Muscle of leg (tissue), 11 donors: ENCODE measurements around the gene ARHGAP45. TPM values are rescaled to one million over a fixed set of nuclear protein-coding genes. Genes with fewer than 3 reads are reported as not detected.

Experiments
- DNase-seq: peaks from one replicate; pipeline ENCODE4 v3.0.0; 2013
- H3K27ac ChIP-seq: one replicate; pipeline ENCODE4 v1.5.1; 2013; ENCODE audit warnings: mild to moderate bottlenecking, low read length, control low read depth
- H3K27me3 ChIP-seq: one replicate; pipeline ENCODE4 v1.6.1; 2013; ENCODE audit warnings: low read length; ENCODE audit not compliant: control insufficient read depth, insufficient read depth
- H3K36me3 ChIP-seq: one replicate; pipeline ENCODE4 v1.6.1; 2013; ENCODE audit warnings: low read length; ENCODE audit not compliant: control insufficient read depth, insufficient read depth
- H3K4me1 ChIP-seq: one replicate; pipeline ENCODE4 v1.6.1; 2013; ENCODE audit warnings: low read length; ENCODE audit not compliant: control insufficient read depth, insufficient read depth
- H3K4me3 ChIP-seq: one replicate; pipeline ENCODE4 v1.5.1; 2013; ENCODE audit warnings: low read length, control low read depth
- H3K9me3 ChIP-seq: replicated peaks from 2 replicates; pipeline ENCODE4 v1.6.1; 2013; ENCODE audit warnings: low read depth, low read length; ENCODE audit not compliant: control insufficient read depth
- WGBS: methylation state at CpG from one replicate; pipeline ENCODE4 v1.1.5; 2013; ENCODE audit warnings: missing lambda C conversion rate; ENCODE audit not compliant: insufficient coverage; 5-methylcytosine and 5-hydroxymethylcytosine counted together
- polyA plus RNA-seq, 8 donors: library from polyadenylated mRNA; unstranded; fragments of 120-200 nt; gene quantifications; one replicate each; pipeline versions ENCODE4 v1.2.1 to v1.2.3, GENCODE V29; 2013; ENCODE audit warnings: inconsistent platforms in 1 of 8, low replicate concordance in 1 of 8; ENCODE audit not compliant: insufficient read length in 8 of 8, insufficient read depth in 1 of 8
- total RNA-seq: library from RNA; stranded (reverse); fragments of 120-200 nt; gene quantifications from one replicate; pipeline ENCODE4 v1.2.4, GENCODE V29; 2013

The ARHGAP45 gene
- total and polyA plus RNA-seq, 9 donors = 5.0 to 13.1 (median 11.1) TPM

DNA sequence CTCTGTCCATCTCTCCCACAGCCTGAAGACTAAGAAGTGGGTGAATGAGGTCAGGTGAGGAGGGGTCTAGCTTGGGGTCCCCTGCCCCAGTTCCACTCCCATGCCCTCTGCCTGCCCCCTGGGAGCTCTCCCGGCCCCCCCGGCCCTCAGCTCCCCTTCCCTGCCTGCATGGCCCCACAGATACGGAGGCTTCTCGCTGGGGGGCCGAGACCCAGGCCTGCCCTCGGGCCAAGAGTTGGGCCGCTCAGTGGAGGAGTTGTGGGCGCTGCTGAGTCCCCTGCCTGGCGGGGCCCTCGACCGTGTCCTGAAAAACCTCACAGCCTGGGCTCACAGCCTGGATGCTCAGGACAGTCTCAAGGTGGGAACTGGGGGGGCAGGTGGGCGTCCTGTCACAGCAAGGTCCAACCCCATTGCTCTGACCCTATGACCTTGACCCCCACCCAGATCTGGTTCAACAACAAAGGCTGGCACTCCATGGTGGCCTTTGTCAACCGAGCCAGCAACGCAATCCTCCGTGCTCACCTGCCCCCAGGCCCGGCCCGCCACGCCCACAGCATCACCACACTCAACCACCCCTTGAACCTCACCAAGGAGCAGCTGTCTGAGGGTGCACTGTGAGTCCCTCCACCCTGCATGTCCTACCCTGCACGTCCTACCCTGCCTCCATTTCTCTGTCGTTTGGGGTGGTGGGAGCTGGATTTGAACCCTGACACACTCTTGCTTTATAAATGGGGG lies 10.9 kb upstream of the ARHGAP45 start:
- no peak overlapping the region for H3K4me3 ChIP-seq
- H3K36me3 ChIP-seq = peaks cover 34% of the 10 kb centered on the region
- DNase-seq = no peak
- H3K9me3 ChIP-seq = peaks cover 44% of the 10 kb centered on the region
- H3K27me3 ChIP-seq = peaks cover 2% of the 10 kb centered on the region
- H3K4me1 ChIP-seq = no peaks in the 10 kb centered on the region
- no peak overlapping the region for H3K27ac ChIP-seq
- 97% methylated on average over 14 of the region's 20 CpGs for WGBS

DNA sequence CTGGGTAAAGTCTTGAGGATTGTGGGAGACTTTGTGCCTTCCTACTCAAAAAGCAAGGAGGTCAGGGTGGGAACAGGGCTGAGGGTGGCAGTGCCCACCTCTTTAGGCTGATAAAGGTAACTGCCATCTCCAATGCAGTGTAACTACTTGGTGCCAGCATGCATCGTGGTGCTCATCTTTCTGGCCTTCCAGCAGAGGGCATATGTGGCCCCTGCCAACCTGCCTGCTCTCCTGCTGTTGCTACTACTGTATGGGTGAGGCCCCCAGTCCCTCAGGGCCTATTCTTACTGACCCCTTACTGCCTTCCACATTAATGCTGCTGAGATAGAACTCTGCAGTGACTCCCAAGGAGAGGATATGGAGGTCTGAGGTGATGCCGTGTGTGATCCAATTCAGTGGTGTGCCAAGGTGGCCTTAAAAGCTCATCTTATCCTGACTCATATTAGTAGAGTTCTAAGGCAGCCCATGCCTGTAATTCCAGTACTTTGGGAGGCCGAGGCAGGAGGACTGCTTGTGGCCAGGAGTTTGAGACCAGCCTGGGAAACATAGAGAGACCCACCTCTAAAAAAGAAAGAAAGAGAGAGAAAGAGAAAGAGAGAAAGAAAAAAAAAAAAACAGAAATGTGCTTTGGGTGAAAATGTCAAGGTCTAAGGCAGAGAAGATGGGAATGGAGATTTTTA lies 9.7 kb upstream of the ARHGAP45 start:
- Histone ChIP-seq H3K36me3 (peaks cover 27% of the 10 kb centered on the region), H3K27me3 (peaks cover 2% of the 10 kb centered on the region), H3K4me1 (no peaks in the 10 kb centered on the region), H3K4me3 (no peak overlapping the region), H3K9me3 (peaks cover 44% of the 10 kb centered on the region), H3K27ac (no peak overlapping the region)
- DNase-seq = no peak
- WGBS = 83% methylated on average over 1 of the region's 3 CpGs

GRCh38 chr19:1058112-1058511 lies 8.9 kb upstream of the ARHGAP45 start:
- H3K4me3 ChIP-seq = no peak overlapping the region
- H3K9me3 ChIP-seq = peaks cover 44% of the 10 kb centered on the region
- H3K36me3 ChIP-seq = peaks cover 27% of the 10 kb centered on the region
- no peaks in the 10 kb centered on the region for H3K4me1 ChIP-seq
- DNase-seq = no peak
- WGBS = 100% methylated on average over 4 of the region's 5 CpGs
- peaks cover 2% of the 10 kb centered on the region for H3K27me3 ChIP-seq
- no peak overlapping the region for H3K27ac ChIP-seq

DNA sequence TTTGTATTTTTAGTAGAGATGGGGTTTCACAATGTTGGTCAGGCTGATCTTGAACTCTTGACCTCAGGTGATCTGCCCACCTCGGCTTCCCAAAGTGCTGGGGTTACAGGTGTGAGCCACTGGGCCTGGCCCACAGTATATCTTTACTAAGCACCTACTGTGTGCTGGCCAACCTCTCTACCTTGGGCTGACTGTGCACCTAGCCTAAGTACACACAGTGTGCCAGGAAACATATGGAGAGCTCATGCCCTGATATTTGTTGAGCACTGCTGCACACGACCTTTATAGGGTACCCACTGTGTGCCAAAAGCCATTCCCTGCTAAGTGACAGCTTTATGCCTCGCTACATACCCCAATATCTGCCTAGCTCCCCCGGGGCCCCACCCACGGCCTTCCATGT lies 6.3 kb upstream of the ARHGAP45 start:
- Histone ChIP-seq H3K27me3 (peaks cover 25% of the 10 kb centered on the region), H3K9me3 (peaks cover 36% of the 10 kb centered on the region), H3K4me1 (peaks cover 13% of the 10 kb centered on the region), H3K4me3 (no peak overlapping the region), H3K27ac (no peak overlapping the region), H3K36me3 (peaks cover 23% of the 10 kb centered on the region)
- WGBS = 56% methylated on average over 1 of the region's 5 CpGs
- no peak for DNase-seq

DNA sequence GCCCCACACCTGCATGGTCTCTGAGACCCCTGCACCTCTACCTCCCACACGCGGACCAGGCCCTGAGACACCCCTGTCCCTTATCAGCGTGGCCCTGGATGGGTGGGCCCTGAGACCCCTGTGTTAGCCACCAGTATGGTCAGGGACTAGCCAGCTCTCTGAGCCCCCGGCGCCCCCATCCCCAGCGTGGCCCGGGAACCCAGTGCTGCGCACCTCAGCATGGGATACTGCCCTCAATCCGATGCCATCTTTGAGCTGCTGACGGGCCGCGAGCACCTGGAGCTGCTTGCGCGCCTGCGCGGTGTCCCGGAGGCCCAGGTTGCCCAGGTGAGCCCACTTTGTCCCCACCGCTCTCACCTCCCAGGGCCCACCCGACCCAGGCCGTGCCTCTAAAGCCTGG lies 5.0 kb upstream of the ARHGAP45 start:
- Histone ChIP-seq H3K27ac (no peak overlapping the region), H3K36me3 (peaks cover 10% of the 10 kb centered on the region), H3K4me3 (no peak overlapping the region), H3K27me3 (peaks cover 36% of the 10 kb centered on the region), H3K4me1 (peaks cover 23% of the 10 kb centered on the region), H3K9me3 (peaks cover 23% of the 10 kb centered on the region)
- DNase-seq = no peak
- 92% methylated on average over 20 of the region's 20 CpGs for WGBS

DNA sequence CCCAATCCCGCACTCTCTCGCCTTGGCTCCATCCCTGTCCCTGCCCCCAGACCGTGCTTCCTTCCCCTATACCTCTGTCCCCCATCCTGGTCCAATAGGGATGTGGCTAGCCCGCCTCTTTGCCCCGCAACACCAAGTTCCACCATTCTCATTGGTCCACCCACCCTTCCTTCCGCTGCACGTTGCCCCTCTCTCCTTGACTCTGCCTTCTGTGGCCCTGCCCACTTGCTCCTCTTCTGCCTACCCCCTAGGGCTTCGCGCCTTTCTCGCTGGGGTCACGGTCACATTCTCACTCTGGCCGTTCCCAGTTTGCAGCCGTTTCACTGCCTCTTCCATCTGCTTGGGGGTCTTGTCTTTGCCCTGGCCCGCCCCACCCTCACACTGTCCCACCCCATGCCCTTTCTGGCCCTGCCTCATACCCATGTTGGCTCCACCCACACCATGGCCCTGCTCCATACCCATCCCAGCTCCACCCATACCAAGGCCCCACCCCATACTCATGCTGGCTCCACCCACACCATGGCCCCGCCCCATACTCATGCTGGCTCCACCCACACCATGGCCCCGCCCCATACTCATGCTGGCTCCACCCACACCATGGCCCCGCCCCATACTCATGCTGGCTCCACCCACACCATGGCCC lies 4.5 kb upstream of the ARHGAP45 start:
- WGBS = 82% methylated on average over 15 of the region's 17 CpGs
- Histone ChIP-seq H3K36me3 (peaks cover 8% of the 10 kb centered on the region), H3K27me3 (peaks cover 41% of the 10 kb centered on the region), H3K27ac (no peak overlapping the region), H3K9me3 (peaks cover 18% of the 10 kb centered on the region), H3K4me1 (peaks cover 28% of the 10 kb centered on the region), H3K4me3 (no peak overlapping the region)
- no peak for DNase-seq

DNA sequence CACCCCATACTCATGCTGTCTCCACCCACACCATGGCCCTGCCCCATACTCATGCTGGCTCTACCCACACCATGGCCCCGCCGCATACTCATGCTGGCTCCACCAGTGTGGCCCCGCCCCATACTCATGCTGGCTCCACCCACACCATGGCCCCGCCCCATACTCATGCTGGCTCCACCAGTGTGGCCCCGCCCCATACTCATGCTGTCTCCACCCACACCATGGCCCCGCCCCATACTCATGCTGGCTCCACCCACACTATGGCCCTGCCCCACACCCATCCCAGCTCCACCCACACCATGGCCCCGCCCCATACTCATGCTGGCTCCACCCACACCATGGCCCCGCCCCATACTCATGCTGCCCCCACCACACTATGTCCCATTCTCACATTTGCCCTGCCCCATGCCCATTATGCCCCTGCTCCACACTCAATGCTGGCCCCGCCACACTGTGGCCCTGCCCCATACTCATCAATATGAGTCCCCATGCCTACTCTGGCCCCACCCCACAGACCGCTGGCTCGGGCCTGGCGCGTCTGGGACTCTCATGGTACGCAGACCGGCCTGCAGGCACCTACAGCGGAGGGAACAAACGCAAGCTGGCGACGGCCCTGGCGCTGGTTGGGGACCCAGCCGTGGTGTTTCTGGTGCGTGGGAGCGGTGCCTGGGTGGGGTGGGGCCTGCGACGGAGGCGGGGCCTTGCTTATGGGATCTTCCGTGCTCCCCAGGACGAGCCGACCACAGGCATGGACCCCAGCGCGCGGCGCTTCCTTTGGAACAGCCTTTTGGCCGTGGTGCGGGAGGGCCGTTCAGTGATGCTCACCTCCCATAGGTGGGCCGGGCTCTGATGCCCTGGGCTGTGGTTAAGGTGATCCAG lies 3.7 kb upstream of the ARHGAP45 start:
- Histone ChIP-seq H3K4me3 (no peak overlapping the region), H3K27me3 (peaks cover 48% of the 10 kb centered on the region), H3K36me3 (peaks cover 7% of the 10 kb centered on the region), H3K27ac (no peak overlapping the region), H3K4me1 (peaks cover 29% of the 10 kb centered on the region), H3K9me3 (peaks cover 11% of the 10 kb centered on the region)
- no peak for DNase-seq
- WGBS = 92% methylated on average over 28 of the region's 37 CpGs

GRCh38 chr19:1063909-1064660 lies 2.9 kb upstream of the ARHGAP45 start:
- 84% methylated on average over 33 of the region's 37 CpGs for WGBS
- peaks cover 56% of the 10 kb centered on the region for H3K27me3 ChIP-seq
- no peaks in the 10 kb centered on the region for H3K36me3 ChIP-seq
- H3K27ac ChIP-seq = no peak overlapping the region
- H3K4me3 ChIP-seq = no peak overlapping the region
- H3K9me3 ChIP-seq = peaks cover 3% of the 10 kb centered on the region
- DNase-seq = no peak
- peaks cover 29% of the 10 kb centered on the region for H3K4me1 ChIP-seq
